GM12865 (cell line): ENCODE results near the gene FUT1.
A peak's percentile ranks its signal among the peaks of the same experiment; 100 is the strongest.
"Not testable (repeated sequence)": the region's sequence is repeated elsewhere in the genome, so short reads cannot be mapped to it uniquely, and the experiment has no call there.

Experiments
- DNase-seq: peaks from one replicate; pipeline ENCODE4 v3.0.0; 2010; ENCODE audit warnings: low read depth
- H3K4me3 ChIP-seq: 2 replicates; pipeline ENCODE4 v1.5.1; 2011; ENCODE audit warnings: mild to moderate bottlenecking, low read depth, low read length, control low read depth
- CTCF ChIP-seq: IDR thresholded peaks from 2 replicates; pipeline ENCODE4 v1.5.1; 2011; ENCODE audit warnings: low read length, control low read depth, low read depth, inconsistent platforms; ENCODE audit not compliant: insufficient read depth; ENCODE audit errors: missing control alignments

Gene FUT1

GRCh38 chr19:48719263-48720171, 32.9 kb downstream of the FUT1 start, which contains the start of gene MAMSTR:
TSS of gene MAMSTR (minus strand) at chr19:48719725. CDS start at chr19:48719031, 694 bp downstream.
- DNase-seq, result no peak
- TF ChIP-seq CTCF, result no peak
- peak within 1 kb of the TSS; percentile 57 for H3K4me3 ChIP-seq

- DNase-seq, result no peak
- TF ChIP-seq CTCF, result no peak
- H3K4me3 ChIP-seq, result no peak overlapping the region
Observed at GRCh38 chr19:48718711-48719231, 33.7 kb downstream of the FUT1 start.

GRCh38 chr19:48718106-48718505, 34.3 kb downstream of the FUT1 start:
- DNase-seq, H3K4me3 ChIP-seq: not testable (repeated sequence)

- no peak overlapping the region for H3K4me3 ChIP-seq
- TF ChIP-seq CTCF, result no peak
- DNase-seq, result no peak
Observed at GRCh38 chr19:48716562-48717291, 35.7 kb downstream of the FUT1 start.

GRCh38 chr19:48715681-48716171, 36.7 kb downstream of the FUT1 start:
- DNase-seq, result no peak
- TF ChIP-seq CTCF, result no peak
- H3K4me3 ChIP-seq, result no peak overlapping the region

GRCh38 chr19:48714759-48715675, 37.4 kb downstream of the FUT1 start:
- no peak for DNase-seq
- no peak for TF ChIP-seq CTCF
- H3K4me3 ChIP-seq, result peak overlapping the region; percentile 73
